Osteocyte (in vitro differentiated cells): Measurements from ENCODE around the gene SLC6A4. TPM values are rescaled to one million over a fixed set of nuclear protein-coding genes. Genes with fewer than 3 reads are reported as not detected.

Experiments used
- DNase-seq: peaks from one replicate; pipeline ENCODE4 v3.0.0; 2021; ENCODE audit warnings: mixed read lengths; ENCODE audit not compliant: unreplicated experiment; ENCODE audit errors: extremely low spot score
- H3K27ac Mint-ChIP-seq: one replicate; pipeline ENCODE4 v1.8.0; 2021; ENCODE audit warnings: mild to moderate bottlenecking, mixed read lengths; ENCODE audit not compliant: unreplicated experiment
- H3K27me3 Mint-ChIP-seq: one replicate; pipeline ENCODE4 v1.8.0; 2021; ENCODE audit warnings: mixed read lengths; ENCODE audit not compliant: unreplicated experiment
- H3K36me3 Mint-ChIP-seq: one replicate; pipeline ENCODE4 v1.8.0; 2021; ENCODE audit warnings: mixed read lengths; ENCODE audit not compliant: unreplicated experiment
- H3K4me1 Mint-ChIP-seq: one replicate; pipeline ENCODE4 v1.8.0; 2021; ENCODE audit warnings: mixed read lengths; ENCODE audit not compliant: unreplicated experiment
- H3K4me3 Mint-ChIP-seq: one replicate; pipeline ENCODE4 v1.8.0; 2021; ENCODE audit warnings: mild to moderate bottlenecking, moderate library complexity, mixed read lengths; ENCODE audit not compliant: unreplicated experiment
- H3K9me3 Mint-ChIP-seq: one replicate; pipeline ENCODE4 v1.8.0; 2021; ENCODE audit warnings: mixed read lengths; ENCODE audit not compliant: unreplicated experiment
- CTCF ChIP-seq: fragments of 200-600 bp; sonication (generic); IDR thresholded peaks from 2 replicates; pipeline ENCODE4 v1.5.0; 2021; ENCODE audit warnings: antibody characterized with exemption, mild to moderate bottlenecking, moderate library complexity
- total RNA-seq: library from RNA; stranded (reverse); gene quantifications from 2 replicates; pipeline ENCODE4 v1.2.1, GENCODE V29; 2021

The SLC6A4 gene
- total RNA-seq, 1 donor from 2014 or later, result 0.16 TPM

GRCh38 chr17:30191072-30191471 is 44.4 kb downstream of the SLC6A4 start:
- no peak for DNase-seq
- Mint-ChIP-seq H3K9me3 (no peaks in the 10 kb centered on the region), H3K4me1 (no peaks in the 10 kb centered on the region), H3K27me3 (peaks cover 16% of the 10 kb centered on the region), H3K36me3 (peaks cover 12% of the 10 kb centered on the region), H3K27ac (no peak overlapping the region), H3K4me3 (no peak overlapping the region)
- TF ChIP-seq CTCF, result no peak

GRCh38 chr17:30188211-30188939 is 47.1 kb downstream of the SLC6A4 start:
- H3K36me3 Mint-ChIP-seq, result peaks cover 31% of the 10 kb centered on the region
- no peak for TF ChIP-seq CTCF
- H3K4me1 Mint-ChIP-seq, result no peaks in the 10 kb centered on the region
- peaks cover 7% of the 10 kb centered on the region for H3K27me3 Mint-ChIP-seq
- no peak overlapping the region for H3K27ac Mint-ChIP-seq
- no peaks in the 10 kb centered on the region for H3K9me3 Mint-ChIP-seq
- DNase-seq, result no peak
- H3K4me3 Mint-ChIP-seq, result no peak overlapping the region

GRCh38 chr17:30187573-30187972 is 47.9 kb downstream of the SLC6A4 start:
- Mint-ChIP-seq H3K27me3 (peaks cover 3% of the 10 kb centered on the region), H3K9me3 (no peaks in the 10 kb centered on the region), H3K4me3 (no peak overlapping the region), H3K36me3 (peaks cover 36% of the 10 kb centered on the region), H3K4me1 (no peaks in the 10 kb centered on the region), H3K27ac (no peak overlapping the region)
- no peak for TF ChIP-seq CTCF
- no peak for DNase-seq

GRCh38 chr17:30186761-30187160 is 48.7 kb downstream of the SLC6A4 start:
- no peak for TF ChIP-seq CTCF
- H3K27me3 Mint-ChIP-seq, result peaks cover 3% of the 10 kb centered on the region
- H3K9me3 Mint-ChIP-seq, result no peaks in the 10 kb centered on the region
- H3K4me1 Mint-ChIP-seq, result no peaks in the 10 kb centered on the region
- no peak for DNase-seq
- H3K4me3 Mint-ChIP-seq, result no peak overlapping the region
- no peak overlapping the region for H3K27ac Mint-ChIP-seq
- H3K36me3 Mint-ChIP-seq, result peaks cover 39% of the 10 kb centered on the region

- DNase-seq, result no peak
- no peak overlapping the region for H3K27ac Mint-ChIP-seq
- peaks cover 2% of the 10 kb centered on the region for H3K4me1 Mint-ChIP-seq
- peaks cover 52% of the 10 kb centered on the region for H3K36me3 Mint-ChIP-seq
- no peak overlapping the region for H3K4me3 Mint-ChIP-seq
- no peak for TF ChIP-seq CTCF
- H3K9me3 Mint-ChIP-seq, result no peaks in the 10 kb centered on the region
- no peaks in the 10 kb centered on the region for H3K27me3 Mint-ChIP-seq
These were observed 58.6 kb downstream of the SLC6A4 start for GRCh38 chr17:30176855-30177254.
